ENCODE results near the gene CEP68. TPM values are rescaled to one million over a fixed set of nuclear protein-coding genes. Genes with fewer than 3 reads are reported as not detected.

The CEP68 gene
- total and polyA plus RNA-seq, 2 experiments from 2014 or later: 7.3 to 7.9 TPM

DNA sequence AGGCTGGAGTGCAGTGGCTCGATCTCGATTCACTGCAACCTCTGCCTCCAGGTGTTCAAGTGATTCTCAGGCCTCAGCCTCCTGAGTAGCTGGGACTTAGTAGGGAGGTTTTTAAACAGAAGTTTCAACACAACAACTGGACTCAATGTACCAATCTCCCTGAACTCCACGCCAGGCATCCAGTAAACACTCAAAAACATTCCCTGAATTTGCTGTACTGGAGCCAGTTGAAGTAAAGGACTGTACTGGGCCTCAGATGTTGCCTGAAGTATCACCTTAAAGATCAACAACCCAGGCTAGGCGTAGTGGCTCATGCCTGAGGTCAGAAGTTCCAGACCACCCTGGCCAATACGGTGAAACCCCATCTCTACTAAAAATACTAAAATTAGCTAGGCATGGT lies 51.3 kb downstream of the CEP68 start:
- H3K27me3 ChIP-seq (replicated peaks; ENCODE audit: insufficient read depth): no peaks in the 10 kb centered on the region
- H3K79me2 ChIP-seq (ENCODE audit: insufficient read depth): peaks cover 100% of the 10 kb centered on the region
- DNase-seq: no peak
- H3K4me2 ChIP-seq (ENCODE audit: unreplicated experiment): no peak overlapping the region
- H3K4me1 ChIP-seq (ENCODE audit: insufficient read depth): no peaks in the 10 kb centered on the region
- H3K9ac ChIP-seq: no peak overlapping the region
- H3K9me2 ChIP-seq (ENCODE audit: insufficient read depth): no peaks in the 10 kb centered on the region
- 91 to 93% methylated on average over 5 of the region's 5 CpGs for WGBS, 2 experiments (ENCODE audit: low coverage in 1 of 2, low lambda C conversion rate in 2 of 2, missing lambda C conversion rate in 2 of 2)
- H4K20me1 ChIP-seq (ENCODE audit: insufficient read depth): peaks cover 74% of the 10 kb centered on the region
- TF ChIP-seq EZH2 (IDR thresholded peaks at IDR 0.05; ENCODE audit: insufficient read depth, poor library complexity, severe bottlenecking): no peak
- no peak for TF ChIP-seq EZH2phosphoT487 (IDR thresholded peaks at IDR 0.05; ENCODE audit: insufficient read depth, low read depth)
- peaks cover 19% of the 10 kb centered on the region for H3K36me3 ChIP-seq (ENCODE audit: low read depth)
- no peak overlapping the region for H3K27ac ChIP-seq
- in situ Hi-C loops (cut with MboI): no loop called here
- H3K9me3 ChIP-seq (ENCODE audit: low read depth): no peaks in the 10 kb centered on the region
- H2AFZ ChIP-seq: no peak overlapping the region
- H3K4me3 ChIP-seq: no peak overlapping the region
- peaks cover 23% of the 10 kb centered on the region; the same call in 1 of the 2 replicates for H3F3A ChIP-seq (ENCODE audit: insufficient read depth)

DNA sequence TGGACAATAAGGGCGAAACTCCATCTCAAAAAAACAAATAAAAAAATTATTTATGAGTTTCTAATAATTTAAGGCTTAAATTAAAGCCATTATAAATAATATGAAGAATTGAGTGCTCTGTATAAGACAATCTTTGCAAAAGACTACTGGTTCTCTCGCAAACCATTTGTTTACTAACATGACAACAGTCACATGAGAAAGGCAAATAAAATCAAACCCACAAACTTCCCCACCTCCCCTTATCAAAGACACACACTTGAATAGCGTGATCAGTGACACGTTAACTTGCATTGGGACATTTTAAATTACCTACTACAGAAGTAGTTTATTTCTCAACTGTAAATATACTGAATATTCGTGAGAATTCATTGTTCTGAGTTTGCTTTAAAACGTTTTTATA lies 52.6 kb downstream of the CEP68 start:
- in situ Hi-C loops (cut with MboI): no loop called here
- H3K4me2 ChIP-seq (ENCODE audit: unreplicated experiment): no peak overlapping the region
- no peaks in the 10 kb centered on the region for H3K4me1 ChIP-seq (ENCODE audit: insufficient read depth)
- no peak overlapping the region for H3K27ac ChIP-seq
- no peak for DNase-seq
- no peaks in the 10 kb centered on the region for H3K9me2 ChIP-seq (ENCODE audit: insufficient read depth)
- peaks cover 15% of the 10 kb centered on the region; the same call in 1 of the 2 replicates for H3F3A ChIP-seq (ENCODE audit: insufficient read depth)
- H3K79me2 ChIP-seq (ENCODE audit: insufficient read depth): peaks cover 100% of the 10 kb centered on the region
- H4K20me1 ChIP-seq (ENCODE audit: insufficient read depth): peaks cover 85% of the 10 kb centered on the region
- no peaks in the 10 kb centered on the region for H3K27me3 ChIP-seq (replicated peaks; ENCODE audit: insufficient read depth)
- H3K4me3 ChIP-seq: no peak overlapping the region
- no peaks in the 10 kb centered on the region for H3K9me3 ChIP-seq (ENCODE audit: low read depth)
- no peak for TF ChIP-seq EZH2phosphoT487 (IDR thresholded peaks at IDR 0.05; ENCODE audit: insufficient read depth, low read depth)
- no peak for TF ChIP-seq EZH2 (IDR thresholded peaks at IDR 0.05; ENCODE audit: insufficient read depth, poor library complexity, severe bottlenecking)
- 90 to 96% methylated on average over 6 of the region's 6 CpGs for WGBS, 2 experiments (ENCODE audit: low coverage in 1 of 2, low lambda C conversion rate in 2 of 2, missing lambda C conversion rate in 2 of 2)
- H3K36me3 ChIP-seq (ENCODE audit: low read depth): peaks cover 8% of the 10 kb centered on the region
- no peak overlapping the region for H2AFZ ChIP-seq
- H3K9ac ChIP-seq: no peak overlapping the region

DNA sequence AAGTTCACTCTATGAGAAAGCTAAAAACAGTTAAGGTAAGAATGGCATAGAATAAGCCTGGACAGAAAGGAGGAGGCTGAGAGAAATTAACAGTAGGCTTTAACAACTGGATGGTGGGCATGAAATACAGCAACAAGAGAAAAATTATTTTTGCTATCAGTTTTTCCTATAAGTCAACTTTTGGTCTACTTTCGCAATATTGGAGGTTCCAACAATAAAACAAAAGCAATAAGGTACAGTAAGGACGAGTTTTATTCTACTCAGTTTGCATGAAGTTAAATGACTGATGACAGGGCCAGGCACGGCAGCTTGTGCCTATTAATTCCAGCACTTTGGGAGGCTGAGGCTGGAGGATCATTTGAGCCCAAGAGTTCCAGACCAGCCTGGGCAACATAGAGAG lies 56.4 kb downstream of the CEP68 start:
- no peak overlapping the region for H3K4me3 ChIP-seq
- peaks cover 4% of the 10 kb centered on the region; the same call in 1 of the 2 replicates for H3F3A ChIP-seq (ENCODE audit: insufficient read depth)
- H3K9ac ChIP-seq: no peak overlapping the region
- no peak overlapping the region for H2AFZ ChIP-seq
- H3K9me3 ChIP-seq (ENCODE audit: low read depth): no peaks in the 10 kb centered on the region
- no peak overlapping the region for H3K27ac ChIP-seq
- peaks cover 88% of the 10 kb centered on the region for H4K20me1 ChIP-seq (ENCODE audit: insufficient read depth)
- peaks cover 6% of the 10 kb centered on the region; the same call in 1 of the 2 replicates for H3K36me3 ChIP-seq (ENCODE audit: low read depth)
- in situ Hi-C loops (cut with MboI): no loop called here
- peaks cover 100% of the 10 kb centered on the region for H3K79me2 ChIP-seq (ENCODE audit: insufficient read depth)
- H3K27me3 ChIP-seq (replicated peaks; ENCODE audit: insufficient read depth): no peaks in the 10 kb centered on the region
- no peaks in the 10 kb centered on the region for H3K4me1 ChIP-seq (ENCODE audit: insufficient read depth)
- H3K4me2 ChIP-seq (ENCODE audit: unreplicated experiment): no peak overlapping the region
- no peaks in the 10 kb centered on the region for H3K9me2 ChIP-seq (ENCODE audit: insufficient read depth)
- TF ChIP-seq EZH2 (IDR thresholded peaks at IDR 0.05; ENCODE audit: insufficient read depth, poor library complexity, severe bottlenecking) (no peak), EZH2phosphoT487 (IDR thresholded peaks at IDR 0.05; ENCODE audit: insufficient read depth, low read depth) (no peak)
- 55 to 61% methylated on average over 3 of the region's 3 CpGs for WGBS, 2 experiments (ENCODE audit: low coverage in 1 of 2, low lambda C conversion rate in 2 of 2, missing lambda C conversion rate in 2 of 2)
- DNase-seq: no peak

DNA sequence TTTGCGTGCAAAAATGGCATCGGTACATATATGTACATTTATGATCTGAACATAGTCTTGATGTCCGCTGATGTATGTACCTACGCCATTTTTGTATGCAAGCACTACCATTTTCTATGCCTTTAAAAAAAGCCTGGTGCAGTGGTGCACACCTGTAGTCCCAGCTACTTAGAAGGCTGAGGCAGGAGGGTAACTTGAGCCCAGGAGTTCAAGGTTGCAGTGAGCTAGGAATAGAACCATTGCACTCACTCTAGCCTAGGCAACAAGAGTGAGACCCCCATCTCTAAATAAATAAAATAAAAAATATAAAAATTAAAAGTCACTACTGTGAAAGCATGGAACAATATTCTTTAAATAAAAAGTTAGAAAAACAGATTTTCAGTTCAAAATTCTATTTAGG lies 57.0 kb downstream of the CEP68 start:
- no peak for DNase-seq
- WGBS, 2 experiments (ENCODE audit: low coverage in 1 of 2, low lambda C conversion rate in 2 of 2, missing lambda C conversion rate in 2 of 2): 94 to 95% methylated on average over 4 of the region's 4 CpGs
- Histone ChIP-seq H3K4me2 (ENCODE audit: unreplicated experiment) (no peak overlapping the region), H2AFZ (no peak overlapping the region), H3F3A (ENCODE audit: insufficient read depth) (peaks cover 10% of the 10 kb centered on the region; the same call in 1 of the 2 replicates), H3K9ac (no peak overlapping the region), H3K27me3 (replicated peaks; ENCODE audit: insufficient read depth) (no peaks in the 10 kb centered on the region), H3K9me2 (ENCODE audit: insufficient read depth) (no peaks in the 10 kb centered on the region), H3K4me3 (no peak overlapping the region), H3K27ac (no peak overlapping the region), H4K20me1 (ENCODE audit: insufficient read depth) (peaks cover 90% of the 10 kb centered on the region), H3K4me1 (ENCODE audit: insufficient read depth) (no peaks in the 10 kb centered on the region), H3K79me2 (ENCODE audit: insufficient read depth) (peaks cover 100% of the 10 kb centered on the region), H3K36me3 (ENCODE audit: low read depth) (peaks cover 6% of the 10 kb centered on the region; the same call in 1 of the 2 replicates), H3K9me3 (ENCODE audit: low read depth) (no peaks in the 10 kb centered on the region)
- in situ Hi-C loops (cut with MboI): no loop called here
- TF ChIP-seq EZH2phosphoT487 (IDR thresholded peaks at IDR 0.05; ENCODE audit: insufficient read depth, low read depth) (no peak), EZH2 (IDR thresholded peaks at IDR 0.05; ENCODE audit: insufficient read depth, poor library complexity, severe bottlenecking) (no peak)
